Measurements from ENCODE around the gene PXDC1.

Gene PXDC1

GRCh38 chr6:3739311-3739897 lies 12.1 kb downstream of the PXDC1 start:
- Histone ChIP-seq H3K27ac (peak overlapping the region; percentile 58), H3K36me3 (replicated peaks) (peaks cover 51% of the 10 kb centered on the region), H3K4me3 (ENCODE audit: low read depth, low read length) (no peak overlapping the region), H3K27me3 (replicated peaks) (no peaks in the 10 kb centered on the region)
- in situ Hi-C loops (cut with HindIII; ENCODE audit: low pct_ligation_motif_present, low sequenced_read_pairs) = no loop called here
- no peak for DNase-seq
- no peak for TF ChIP-seq CTCF (IDR thresholded peaks at IDR 0.05; ENCODE audit: low read depth, low read length, missing control alignments)

- no peak for DNase-seq
- H3K36me3 ChIP-seq (replicated peaks) = peaks cover 58% of the 10 kb centered on the region
- TF ChIP-seq CTCF (IDR thresholded peaks at IDR 0.05; ENCODE audit: low read depth, low read length, missing control alignments) = no peak
- no peak overlapping the region for H3K4me3 ChIP-seq (ENCODE audit: low read depth, low read length)
- peak overlapping the region; percentile 58 for H3K27ac ChIP-seq
- in situ Hi-C loops (cut with HindIII; ENCODE audit: low pct_ligation_motif_present, low sequenced_read_pairs) = no loop called here
- H3K27me3 ChIP-seq (replicated peaks) = no peaks in the 10 kb centered on the region
Observed at GRCh38 chr6:3738381-3739131, 13.0 kb downstream of the PXDC1 start.

- no peaks in the 10 kb centered on the region for H3K27me3 ChIP-seq (replicated peaks)
- in situ Hi-C loops (cut with HindIII; ENCODE audit: low pct_ligation_motif_present, low sequenced_read_pairs) = no loop called here
- peaks cover 61% of the 10 kb centered on the region for H3K36me3 ChIP-seq (replicated peaks)
- DNase-seq = no peak
- no peak overlapping the region for H3K27ac ChIP-seq
- no peak overlapping the region for H3K4me3 ChIP-seq (ENCODE audit: low read depth, low read length)
- TF ChIP-seq CTCF (IDR thresholded peaks at IDR 0.05; ENCODE audit: low read depth, low read length, missing control alignments) = no peak
Observed at GRCh38 chr6:3737831-3738210, 13.7 kb downstream of the PXDC1 start.

GRCh38 chr6:3737149-3737830 lies 14.2 kb downstream of the PXDC1 start:
- Histone ChIP-seq H3K36me3 (replicated peaks) (peaks cover 64% of the 10 kb centered on the region), H3K4me3 (ENCODE audit: low read depth, low read length) (no peak overlapping the region), H3K27me3 (replicated peaks) (no peaks in the 10 kb centered on the region), H3K27ac (no peak overlapping the region)
- in situ Hi-C loops (cut with HindIII; ENCODE audit: low pct_ligation_motif_present, low sequenced_read_pairs) = no loop called here
- TF ChIP-seq CTCF (IDR thresholded peaks at IDR 0.05; ENCODE audit: low read depth, low read length, missing control alignments) = no peak
- no peak for DNase-seq

- no peak overlapping the region for H3K4me3 ChIP-seq (ENCODE audit: low read depth, low read length)
- DNase-seq = no peak
- in situ Hi-C loops (cut with HindIII; ENCODE audit: low pct_ligation_motif_present, low sequenced_read_pairs) = no loop called here
- TF ChIP-seq CTCF (IDR thresholded peaks at IDR 0.05; ENCODE audit: low read depth, low read length, missing control alignments) = no peak
- no peaks in the 10 kb centered on the region for H3K27me3 ChIP-seq (replicated peaks)
- no peak overlapping the region for H3K27ac ChIP-seq
- H3K36me3 ChIP-seq (replicated peaks) = peaks cover 67% of the 10 kb centered on the region
Observed at GRCh38 chr6:3735029-3735605, 16.4 kb downstream of the PXDC1 start.
